ENCODE data around the gene NEGR1. TPM values are rescaled to one million over a fixed set of nuclear protein-coding genes. Genes with fewer than 3 reads are reported as not detected.
A peak's percentile ranks its signal among the peaks of the same experiment; 100 is the strongest.

Gene NEGR1
- total RNA-seq, 1 experiment from 2014 or later: 19.2 TPM

- CTCF ChIA-PET: no interaction called here
- H3K4me1 Mint-ChIP-seq (ENCODE audit: low read depth, unreplicated experiment): no peaks in the 10 kb centered on the region
- no peak for DNase-seq
- peaks cover 5% of the 10 kb centered on the region for H3K9me3 Mint-ChIP-seq (ENCODE audit: low read depth, unreplicated experiment)
- H3K27ac Mint-ChIP-seq (ENCODE audit: unreplicated experiment): no peak overlapping the region
- no peak overlapping the region for H3K4me3 Mint-ChIP-seq (ENCODE audit: low read depth, unreplicated experiment)
- intact Hi-C loops (cut with micrococcal nuclease; ENCODE audit: unreplicated experiment): no loop called here
- no TSS peak for BruUV-seq (replicated peaks)
- no peaks in the 10 kb centered on the region for H3K27me3 Mint-ChIP-seq (ENCODE audit: unreplicated experiment)
- TF ChIP-seq CTCF (IDR thresholded peaks at IDR 0.05; ENCODE audit: unreplicated experiment): no peak
- no peaks in the 10 kb centered on the region for H3K36me3 Mint-ChIP-seq (ENCODE audit: insufficient read depth, unreplicated experiment)
Measured at GRCh38 chr1:71668065-71668464, 614.3 kb downstream of the NEGR1 start.

GRCh38 chr1:71667216-71667615 is 615.1 kb downstream of the NEGR1 start:
- Mint-ChIP-seq H3K36me3 (ENCODE audit: insufficient read depth, unreplicated experiment) (no peaks in the 10 kb centered on the region), H3K4me1 (ENCODE audit: low read depth, unreplicated experiment) (no peaks in the 10 kb centered on the region), H3K9me3 (ENCODE audit: low read depth, unreplicated experiment) (peaks cover 5% of the 10 kb centered on the region), H3K4me3 (ENCODE audit: low read depth, unreplicated experiment) (no peak overlapping the region), H3K27ac (ENCODE audit: unreplicated experiment) (peak overlapping the region; percentile 45), H3K27me3 (ENCODE audit: unreplicated experiment) (no peaks in the 10 kb centered on the region)
- CTCF ChIA-PET: no interaction called here
- no TSS peak for BruUV-seq (replicated peaks)
- no peak for TF ChIP-seq CTCF (IDR thresholded peaks at IDR 0.05; ENCODE audit: unreplicated experiment)
- intact Hi-C loops (cut with micrococcal nuclease; ENCODE audit: unreplicated experiment): no loop called here
- no peak for DNase-seq

- CTCF ChIA-PET: no interaction called here
- no peak for TF ChIP-seq CTCF (IDR thresholded peaks at IDR 0.05; ENCODE audit: unreplicated experiment)
- no peak overlapping the region for H3K27ac Mint-ChIP-seq (ENCODE audit: unreplicated experiment)
- DNase-seq: no peak
- H3K4me1 Mint-ChIP-seq (ENCODE audit: low read depth, unreplicated experiment): no peaks in the 10 kb centered on the region
- no TSS peak for BruUV-seq (replicated peaks)
- no peaks in the 10 kb centered on the region for H3K27me3 Mint-ChIP-seq (ENCODE audit: unreplicated experiment)
- intact Hi-C loops (cut with micrococcal nuclease; ENCODE audit: unreplicated experiment): no loop called here
- H3K36me3 Mint-ChIP-seq (ENCODE audit: insufficient read depth, unreplicated experiment): no peaks in the 10 kb centered on the region
- H3K9me3 Mint-ChIP-seq (ENCODE audit: low read depth, unreplicated experiment): peaks cover 5% of the 10 kb centered on the region
- no peak overlapping the region for H3K4me3 Mint-ChIP-seq (ENCODE audit: low read depth, unreplicated experiment)
Measured at GRCh38 chr1:71666609-71667008, 615.7 kb downstream of the NEGR1 start.

GRCh38 chr1:71660411-71660810 is 621.9 kb downstream of the NEGR1 start:
- H3K9me3 Mint-ChIP-seq (ENCODE audit: low read depth, unreplicated experiment): peaks cover 10% of the 10 kb centered on the region
- H3K36me3 Mint-ChIP-seq (ENCODE audit: insufficient read depth, unreplicated experiment): no peaks in the 10 kb centered on the region
- H3K27me3 Mint-ChIP-seq (ENCODE audit: unreplicated experiment): no peaks in the 10 kb centered on the region
- TF ChIP-seq CTCF (IDR thresholded peaks at IDR 0.05; ENCODE audit: unreplicated experiment): no peak
- CTCF ChIA-PET: interaction anchor here (0.6 kb wide), 1 partner anchor 63 kb away, joined by 3 read pairs; no protein-coding TSS in a partner anchor
- no TSS peak for BruUV-seq (replicated peaks)
- no peak overlapping the region for H3K4me3 Mint-ChIP-seq (ENCODE audit: low read depth, unreplicated experiment)
- DNase-seq: no peak
- H3K4me1 Mint-ChIP-seq (ENCODE audit: low read depth, unreplicated experiment): no peaks in the 10 kb centered on the region
- no peak overlapping the region for H3K27ac Mint-ChIP-seq (ENCODE audit: unreplicated experiment)
- intact Hi-C loops (cut with micrococcal nuclease; ENCODE audit: unreplicated experiment): no loop called here

Measured in Calu3 (cell line).